ENCODE results near the gene FABP7. TPM values are rescaled to one million over a fixed set of nuclear protein-coding genes. Genes with fewer than 3 reads are reported as not detected.

Gene FABP7
- total RNA-seq, 3 donors from 2014 or later (not counting 1 experiment from before 2014, with no cell fraction given), result not detected

- Histone ChIP-seq H3K27me3 (ENCODE audit: control insufficient read depth, insufficient read depth, low read length) (no peaks in the 10 kb centered on the region), H3K4me3 (ENCODE audit: low read length) (no peak overlapping the region), H3K27ac (ENCODE audit: low read length) (no peak overlapping the region), H3K4me1 (ENCODE audit: control insufficient read depth, insufficient read depth, low read length) (peaks cover 10% of the 10 kb centered on the region), H3K9me3 (ENCODE audit: control insufficient read depth, insufficient read depth, low read length) (no peaks in the 10 kb centered on the region), H3K36me3 (ENCODE audit: control insufficient read depth, insufficient read depth, low read length) (no peaks in the 10 kb centered on the region)
- no peaks in the 10 kb centered on the region for H3K36me3 Mint-ChIP-seq
- no peak overlapping the region for H3K4me3 Mint-ChIP-seq
- intact Hi-C loops (cut with micrococcal nuclease), result no loop called here
- no peak for TF ChIP-seq CTCF (IDR thresholded peaks at IDR 0.05)
- H3K9me3 Mint-ChIP-seq, result no peaks in the 10 kb centered on the region
- H3K4me1 Mint-ChIP-seq, result peaks cover 22 to 24% of the 10 kb centered on the region in 2 donors
- DNase-seq (no peak), ATAC-seq (no peak)
- peaks cover 31 to 52% of the 10 kb centered on the region in 2 donors for H3K27me3 Mint-ChIP-seq (ENCODE audit: low read depth in 2 of 2)
- whole genome bisulfite sequencing (ENCODE audit: insufficient coverage), result 93% methylated on average over 2 of the region's 2 CpGs
- H3K27ac Mint-ChIP-seq, result no peak overlapping the region
These were observed 13.2 kb downstream of the FABP7 start for GRCh38 chr6:122792766-122793165.

GRCh38 chr6:122797537-122797936 lies 18.0 kb downstream of the FABP7 start:
- Mint-ChIP-seq H3K27ac (no peak overlapping the region), H3K9me3 (no peaks in the 10 kb centered on the region), H3K27me3 (ENCODE audit: low read depth in 2 of 2) (peaks cover 10 to 22% of the 10 kb centered on the region in 2 donors), H3K4me3 (no peak overlapping the region), H3K36me3 (no peaks in the 10 kb centered on the region), H3K4me1 (no peaks in the 10 kb centered on the region)
- ATAC-seq (no peak), DNase-seq (no peak)
- Histone ChIP-seq H3K9me3 (ENCODE audit: control insufficient read depth, insufficient read depth, low read length) (no peaks in the 10 kb centered on the region), H3K36me3 (ENCODE audit: control insufficient read depth, insufficient read depth, low read length) (no peaks in the 10 kb centered on the region), H3K27me3 (ENCODE audit: control insufficient read depth, insufficient read depth, low read length) (no peaks in the 10 kb centered on the region), H3K4me3 (ENCODE audit: low read length) (no peak overlapping the region), H3K27ac (ENCODE audit: low read length) (no peak overlapping the region), H3K4me1 (ENCODE audit: control insufficient read depth, insufficient read depth, low read length) (no peaks in the 10 kb centered on the region)
- WGBS (ENCODE audit: insufficient coverage), result 90% methylated on average over 3 of the region's 3 CpGs
- TF ChIP-seq CTCF (IDR thresholded peaks at IDR 0.05), result no peak
- intact Hi-C loops (cut with micrococcal nuclease), result no loop called here

GRCh38 chr6:122798099-122798641 lies 18.7 kb downstream of the FABP7 start:
- H3K4me1 ChIP-seq (ENCODE audit: control insufficient read depth, insufficient read depth, low read length), result no peaks in the 10 kb centered on the region
- ATAC-seq (no peak), DNase-seq (no peak)
- Mint-ChIP-seq H3K9me3 (no peaks in the 10 kb centered on the region), H3K4me3 (no peak overlapping the region), H3K4me1 (no peaks in the 10 kb centered on the region), H3K36me3 (no peaks in the 10 kb centered on the region), H3K27ac (no peak overlapping the region), H3K27me3 (ENCODE audit: low read depth in 2 of 2) (peaks cover 8 to 16% of the 10 kb centered on the region in 2 donors)
- H3K27ac ChIP-seq (ENCODE audit: low read length), result no peak overlapping the region
- 76% methylated on average over 6 of the region's 6 CpGs for WGBS (ENCODE audit: insufficient coverage)
- no peaks in the 10 kb centered on the region for H3K27me3 ChIP-seq (ENCODE audit: control insufficient read depth, insufficient read depth, low read length)
- intact Hi-C loops (cut with micrococcal nuclease), result no loop called here
- H3K4me3 ChIP-seq (ENCODE audit: low read length), result no peak overlapping the region
- TF ChIP-seq CTCF (IDR thresholded peaks at IDR 0.05), result no peak
- no peaks in the 10 kb centered on the region for H3K36me3 ChIP-seq (ENCODE audit: control insufficient read depth, insufficient read depth, low read length)
- H3K9me3 ChIP-seq (ENCODE audit: control insufficient read depth, insufficient read depth, low read length), result no peaks in the 10 kb centered on the region

- DNase-seq (no peak), ATAC-seq (no peak)
- H3K27me3 ChIP-seq (ENCODE audit: control insufficient read depth, insufficient read depth, low read length), result no peaks in the 10 kb centered on the region
- no peak overlapping the region for H3K4me3 ChIP-seq (ENCODE audit: low read length)
- Mint-ChIP-seq H3K27ac (no peak overlapping the region), H3K9me3 (no peaks in the 10 kb centered on the region), H3K4me3 (no peak overlapping the region), H3K27me3 (ENCODE audit: low read depth in 2 of 2) (peaks cover 4 to 7% of the 10 kb centered on the region in 2 donors), H3K36me3 (no peaks in the 10 kb centered on the region), H3K4me1 (no peaks in the 10 kb centered on the region)
- WGBS (ENCODE audit: insufficient coverage), result 91% methylated on average over 4 of the region's 4 CpGs
- H3K36me3 ChIP-seq (ENCODE audit: control insufficient read depth, insufficient read depth, low read length), result no peaks in the 10 kb centered on the region
- intact Hi-C loops (cut with micrococcal nuclease), result no loop called here
- no peaks in the 10 kb centered on the region for H3K9me3 ChIP-seq (ENCODE audit: control insufficient read depth, insufficient read depth, low read length)
- no peak overlapping the region for H3K27ac ChIP-seq (ENCODE audit: low read length)
- no peak for TF ChIP-seq CTCF (IDR thresholded peaks at IDR 0.05)
- no peaks in the 10 kb centered on the region for H3K4me1 ChIP-seq (ENCODE audit: control insufficient read depth, insufficient read depth, low read length)
These were observed 19.7 kb downstream of the FABP7 start for GRCh38 chr6:122799140-122799745.
